ENCODE data around the gene ZNF410.

GRCh38 chr14:73965216-73965615 lies 78.6 kb downstream of the ZNF410 start:
- no peak for TF ChIP-seq CTCF (IDR thresholded peaks at IDR 0.05)
- TF ChIP-seq POLR2A (IDR thresholded peaks at IDR 0.05) = no peak
